Osteocyte (in vitro differentiated cells): ENCODE measurements around the gene ZNF24. TPM values are rescaled to one million over a fixed set of nuclear protein-coding genes. Genes with fewer than 3 reads are reported as not detected.
A peak's percentile ranks its signal among the peaks of the same experiment; 100 is the strongest.

ENCODE experiments used
- DNase-seq: peaks from one replicate; pipeline ENCODE4 v3.0.0; 2021; ENCODE audit warnings: mixed read lengths; ENCODE audit not compliant: unreplicated experiment; ENCODE audit errors: extremely low spot score
- H3K27ac Mint-ChIP-seq: one replicate; pipeline ENCODE4 v1.8.0; 2021; ENCODE audit warnings: mild to moderate bottlenecking, mixed read lengths; ENCODE audit not compliant: unreplicated experiment
- H3K27me3 Mint-ChIP-seq: one replicate; pipeline ENCODE4 v1.8.0; 2021; ENCODE audit warnings: mixed read lengths; ENCODE audit not compliant: unreplicated experiment
- H3K36me3 Mint-ChIP-seq: one replicate; pipeline ENCODE4 v1.8.0; 2021; ENCODE audit warnings: mixed read lengths; ENCODE audit not compliant: unreplicated experiment
- H3K4me1 Mint-ChIP-seq: one replicate; pipeline ENCODE4 v1.8.0; 2021; ENCODE audit warnings: mixed read lengths; ENCODE audit not compliant: unreplicated experiment
- H3K4me3 Mint-ChIP-seq: one replicate; pipeline ENCODE4 v1.8.0; 2021; ENCODE audit warnings: mild to moderate bottlenecking, moderate library complexity, mixed read lengths; ENCODE audit not compliant: unreplicated experiment
- H3K9me3 Mint-ChIP-seq: one replicate; pipeline ENCODE4 v1.8.0; 2021; ENCODE audit warnings: mixed read lengths; ENCODE audit not compliant: unreplicated experiment
- total RNA-seq: library from RNA; stranded (reverse); gene quantifications from 2 replicates; pipeline ENCODE4 v1.2.1, GENCODE V29; 2021
- TF ChIP-seq, protein P1 (sequence below): fragments of 200-600 bp; sonication (generic); IDR thresholded peaks from 2 replicates; pipeline ENCODE4 v1.5.0; 2021; ENCODE audit warnings: antibody characterized with exemption, mild to moderate bottlenecking, moderate library complexity

Gene ZNF24
- total RNA-seq, 1 donor from 2014 or later, result 43.2 TPM

DNA sequence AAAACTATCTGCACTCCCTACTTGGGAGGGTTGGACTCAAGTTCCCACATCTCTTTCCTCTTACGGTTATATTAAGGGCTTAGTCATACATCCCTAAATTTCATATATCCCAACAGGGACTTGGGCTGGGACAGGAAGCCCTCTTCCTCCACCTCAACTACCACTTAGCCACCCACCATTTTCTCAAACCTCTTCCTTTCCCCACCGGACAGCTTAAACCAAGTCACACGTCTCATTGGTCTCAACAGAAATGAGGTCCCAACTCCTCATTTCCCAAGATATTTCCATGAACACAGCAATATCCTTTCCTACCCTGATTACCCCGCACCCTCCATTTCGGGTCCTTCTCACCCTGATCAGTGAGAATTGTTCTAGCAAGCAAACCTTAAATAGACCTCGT is 54.9 kb downstream of the ZNF24 start:
- Mint-ChIP-seq H3K4me1 (peaks cover 30% of the 10 kb centered on the region), H3K4me3 (peak overlapping the region; percentile 93), H3K9me3 (peaks cover 18% of the 10 kb centered on the region), H3K36me3 (peaks cover 26% of the 10 kb centered on the region), H3K27ac (peak overlapping the region; percentile 96), H3K27me3 (no peaks in the 10 kb centered on the region)
- no peak for DNase-seq
- TF ChIP-seq, protein P1, sequence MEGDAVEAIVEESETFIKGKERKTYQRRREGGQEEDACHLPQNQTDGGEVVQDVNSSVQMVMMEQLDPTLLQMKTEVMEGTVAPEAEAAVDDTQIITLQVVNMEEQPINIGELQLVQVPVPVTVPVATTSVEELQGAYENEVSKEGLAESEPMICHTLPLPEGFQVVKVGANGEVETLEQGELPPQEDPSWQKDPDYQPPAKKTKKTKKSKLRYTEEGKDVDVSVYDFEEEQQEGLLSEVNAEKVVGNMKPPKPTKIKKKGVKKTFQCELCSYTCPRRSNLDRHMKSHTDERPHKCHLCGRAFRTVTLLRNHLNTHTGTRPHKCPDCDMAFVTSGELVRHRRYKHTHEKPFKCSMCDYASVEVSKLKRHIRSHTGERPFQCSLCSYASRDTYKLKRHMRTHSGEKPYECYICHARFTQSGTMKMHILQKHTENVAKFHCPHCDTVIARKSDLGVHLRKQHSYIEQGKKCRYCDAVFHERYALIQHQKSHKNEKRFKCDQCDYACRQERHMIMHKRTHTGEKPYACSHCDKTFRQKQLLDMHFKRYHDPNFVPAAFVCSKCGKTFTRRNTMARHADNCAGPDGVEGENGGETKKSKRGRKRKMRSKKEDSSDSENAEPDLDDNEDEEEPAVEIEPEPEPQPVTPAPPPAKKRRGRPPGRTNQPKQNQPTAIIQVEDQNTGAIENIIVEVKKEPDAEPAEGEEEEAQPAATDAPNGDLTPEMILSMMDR, result no peak

DNA sequence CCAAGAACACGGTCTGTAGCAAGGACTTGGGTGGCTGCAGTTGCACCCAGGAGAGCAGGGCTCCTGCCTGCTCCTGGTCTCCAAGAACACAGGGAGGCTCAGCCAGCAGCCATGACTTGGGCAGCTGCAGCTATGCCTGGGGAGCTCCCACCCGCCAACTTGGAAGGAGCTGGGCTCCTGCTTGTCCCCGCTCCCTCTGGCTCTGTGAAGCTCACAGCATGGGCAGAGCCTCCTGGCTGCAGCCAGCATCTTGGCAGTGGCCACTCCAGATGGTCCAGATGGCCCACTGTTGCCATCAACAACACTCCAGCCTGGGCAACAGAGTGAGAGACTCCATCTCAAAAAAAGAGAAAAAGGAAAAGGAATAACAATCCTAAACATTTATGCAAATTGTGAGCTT is 59.4 kb downstream of the ZNF24 start:
- Mint-ChIP-seq H3K36me3 (peaks cover 26% of the 10 kb centered on the region), H3K4me3 (no peak overlapping the region), H3K27ac (no peak overlapping the region), H3K27me3 (no peaks in the 10 kb centered on the region), H3K9me3 (peaks cover 34% of the 10 kb centered on the region), H3K4me1 (peaks cover 15% of the 10 kb centered on the region)
- no peak for DNase-seq
- TF ChIP-seq, protein P1, result no peak

DNA sequence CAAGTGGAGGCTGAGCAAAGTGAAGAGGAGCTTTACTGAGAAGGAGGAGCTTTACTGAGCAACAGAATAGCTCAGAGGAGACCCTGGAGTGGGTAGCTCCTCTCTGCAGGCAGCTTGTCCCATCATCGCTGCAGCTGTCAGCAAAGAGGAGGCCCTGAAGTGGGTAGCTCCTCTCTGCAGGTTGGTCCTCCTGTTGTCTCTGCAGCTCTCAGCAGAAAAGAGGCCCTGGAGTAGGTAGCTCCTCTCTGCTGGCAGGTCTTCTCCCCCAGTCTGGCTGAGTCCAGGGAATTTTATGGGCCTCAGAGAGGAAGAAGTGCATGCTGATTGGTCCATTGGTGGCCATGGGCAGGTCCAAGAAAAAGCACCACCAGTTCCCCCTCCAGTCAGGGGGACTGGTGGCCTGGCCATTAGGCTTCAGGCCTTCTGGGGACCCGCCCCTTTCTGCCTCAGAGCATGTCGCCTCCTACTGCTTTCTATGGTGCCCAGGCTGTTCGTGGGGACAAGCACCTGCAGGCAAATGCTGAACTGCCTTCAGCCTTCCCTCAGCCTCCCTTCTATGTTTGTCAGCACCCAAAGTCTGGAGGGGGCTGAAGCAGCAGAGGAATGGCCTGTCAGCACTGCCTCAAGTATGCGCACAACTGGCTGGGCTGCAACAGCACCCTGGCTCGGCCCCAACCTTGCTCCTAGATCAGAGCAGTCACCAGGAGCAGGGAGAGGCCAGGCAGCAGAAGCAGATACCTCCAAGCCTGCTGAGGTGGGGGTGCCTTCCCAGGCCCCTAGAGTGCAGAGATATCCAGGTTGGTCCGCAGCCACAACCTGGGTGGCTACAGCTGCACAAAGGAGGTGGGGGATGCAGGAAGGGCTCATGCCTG is 60.1 kb downstream of the ZNF24 start:
- H3K9me3 Mint-ChIP-seq, result peaks cover 41% of the 10 kb centered on the region
- no peak overlapping the region for H3K27ac Mint-ChIP-seq
- DNase-seq, result no peak
- TF ChIP-seq, protein P1, result no peak
- H3K4me1 Mint-ChIP-seq, result peaks cover 10% of the 10 kb centered on the region
- no peaks in the 10 kb centered on the region for H3K27me3 Mint-ChIP-seq
- no peak overlapping the region for H3K4me3 Mint-ChIP-seq
- H3K36me3 Mint-ChIP-seq, result peaks cover 30% of the 10 kb centered on the region

DNA sequence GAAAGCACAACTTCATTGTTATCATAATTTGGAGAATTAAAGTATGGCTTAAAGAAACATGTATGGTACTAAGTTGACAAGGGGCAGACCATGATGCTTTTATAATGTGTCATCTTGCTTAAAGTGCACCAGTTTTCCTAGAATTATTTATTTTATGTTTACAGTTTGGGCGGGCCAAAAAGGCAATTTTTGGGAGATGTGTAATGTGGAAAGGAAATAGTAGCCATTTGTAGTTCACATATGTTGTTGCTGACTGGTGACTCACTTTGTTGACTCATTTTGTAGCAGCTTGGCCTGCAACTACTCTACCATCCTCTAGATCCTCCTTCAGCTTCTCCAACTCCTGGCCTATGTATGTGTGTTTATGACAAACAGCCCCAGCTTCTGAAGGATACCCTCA is 61.9 kb downstream of the ZNF24 start:
- no peak overlapping the region for H3K27ac Mint-ChIP-seq
- H3K4me3 Mint-ChIP-seq, result no peak overlapping the region
- H3K27me3 Mint-ChIP-seq, result no peaks in the 10 kb centered on the region
- H3K4me1 Mint-ChIP-seq, result peaks cover 4% of the 10 kb centered on the region
- TF ChIP-seq, protein P1, result no peak
- no peak for DNase-seq
- H3K36me3 Mint-ChIP-seq, result peaks cover 38% of the 10 kb centered on the region
- H3K9me3 Mint-ChIP-seq, result peaks cover 52% of the 10 kb centered on the region

Other genes with a start within 250 kb of the ZNF24 start
- gene ZNF397, start 103.4 kb downstream of the ZNF24 start, total RNA-seq, result 23.9 and 24.5 TPM in 2 replicates
- 12.8 and 15.0 TPM in 2 replicates for gene ZSCAN30, start 54.2 kb downstream of the ZNF24 start, total RNA-seq
- 1.9 and 2.2 TPM in 2 replicates for gene ZNF396, start 32.9 kb upstream of the ZNF24 start, total RNA-seq
- gene INO80C, start 153.5 kb upstream of the ZNF24 start, total RNA-seq, result 27.1 and 30.2 TPM in 2 replicates
- 264 and 270 TPM in 2 replicates for gene GALNT1, start 237.3 kb upstream of the ZNF24 start, total RNA-seq